Mucosa of descending colon (tissue), 3 donors: ENCODE measurements around the gene CLCF1. TPM values are rescaled to one million over a fixed set of nuclear protein-coding genes. Genes with fewer than 3 reads are reported as not detected.

Source experiments
- ATAC-seq: fragments of 200-7000 bp; cut with Tn5 transposase; one replicate; pipeline ENCODE4 v1.9.1; 2020; ENCODE audit warnings: mild to moderate bottlenecking, moderate library complexity
- DNase-seq, 3 donors: peaks; one replicate each; pipeline ENCODE4 v3.0.0-alpha.2; 2020
- H3K36me3 ChIP-seq: fragments of 200-600 bp; one replicate; pipeline ENCODE4 v1.8.0; 2021; ENCODE audit warnings: low read depth, mild to moderate bottlenecking
- H3K4me1 ChIP-seq: fragments of 200-600 bp; one replicate; pipeline ENCODE4 v1.8.0; 2021; ENCODE audit warnings: low read depth, mild to moderate bottlenecking
- H3K4me3 ChIP-seq: fragments of 200-600 bp; one replicate; pipeline ENCODE4 v1.8.0; 2021; ENCODE audit warnings: mild to moderate bottlenecking
- H3K9me3 ChIP-seq: fragments of 200-600 bp; one replicate; pipeline ENCODE4 v1.8.0; 2021; ENCODE audit warnings: mild to moderate bottlenecking
- CTCF ChIP-seq: fragments of 200-600 bp; IDR thresholded peaks from one replicate; pipeline ENCODE4 v1.8.0; 2022; ENCODE audit warnings: antibody characterized with exemption, mild to moderate bottlenecking
- intact Hi-C, 2 donors: fragments of 100-400 bp; cut with DNase I in 1 of 2; cut with micrococcal nuclease in 1 of 2; formaldehyde crosslinking; loops; one replicate each; pipeline versions ENCODE4 v1.11.0 to v1.11.1; 2022; cut with DNase I, micrococcal nuclease
- total RNA-seq, 3 donors: library from RNA; stranded (reverse); fragmentation: NEBNext Ultra II Directional in 2 of 3; extraction: Animal tissue kit (Norgen Biotek cat#: 25700) in 2 of 3; gene quantifications; one replicate each; pipeline versions ENCODE4 v1.2.1 to v1.2.4, GENCODE V29; 2021 to 2023
- donor health status: DM: no; HTN: no; CAD: no; lungs with moderate emphysema.
- donor health status: DM: no; HTN: no; CAD: no.
- donor health status: DM: no; HTN: yes; CAD: no.

CLCF1 gene
- total RNA-seq, 3 donors from 2014 or later: 2.2 to 3.0 (median 2.7) TPM

GRCh38 chr11:67413266-67413849 is 40.0 kb upstream of the CLCF1 start:
- DNase-seq: no peak
- H3K9me3 ChIP-seq: no peaks in the 10 kb centered on the region
- no peak for TF ChIP-seq CTCF
- peaks cover 22% of the 10 kb centered on the region for H3K4me1 ChIP-seq
- H3K36me3 ChIP-seq: no peaks in the 10 kb centered on the region
- ATAC-seq: no peak
- intact Hi-C loops: no loop called here
- H3K4me3 ChIP-seq: no peak overlapping the region

- Histone ChIP-seq H3K36me3 (no peaks in the 10 kb centered on the region), H3K4me3 (no peak overlapping the region), H3K4me1 (peaks cover 22% of the 10 kb centered on the region), H3K9me3 (no peaks in the 10 kb centered on the region)
- no peak for TF ChIP-seq CTCF
- DNase-seq (peak in 1 of 3 donors; percentile 46), ATAC-seq (no peak)
- intact Hi-C loops: no loop called here
These were observed 39.2 kb upstream of the CLCF1 start for GRCh38 chr11:67412495-67413179.

GRCh38 chr11:67411785-67412152 is 38.4 kb upstream of the CLCF1 start:
- Histone ChIP-seq H3K4me1 (peaks cover 21% of the 10 kb centered on the region), H3K9me3 (no peaks in the 10 kb centered on the region), H3K36me3 (no peaks in the 10 kb centered on the region), H3K4me3 (no peak overlapping the region)
- ATAC-seq: no peak
- TF ChIP-seq CTCF: no peak
- DNase-seq: no peak
- intact Hi-C loops: no loop called here

GRCh38 chr11:67410984-67411784 is 37.8 kb upstream of the CLCF1 start:
- Histone ChIP-seq H3K4me1 (peaks cover 15% of the 10 kb centered on the region), H3K9me3 (no peaks in the 10 kb centered on the region), H3K36me3 (no peaks in the 10 kb centered on the region), H3K4me3 (no peak overlapping the region)
- no peak for TF ChIP-seq CTCF
- ATAC-seq: no peak
- intact Hi-C loops: no loop called here
- DNase-seq: no peak

- peaks cover 10% of the 10 kb centered on the region for H3K4me1 ChIP-seq
- no peaks in the 10 kb centered on the region for H3K36me3 ChIP-seq
- no peak overlapping the region for H3K4me3 ChIP-seq
- no peaks in the 10 kb centered on the region for H3K9me3 ChIP-seq
- ATAC-seq (no peak), DNase-seq (peak in 1 of 3 donors; percentile 54)
- intact Hi-C loops: no loop called here
- TF ChIP-seq CTCF: no peak
These were observed 37.0 kb upstream of the CLCF1 start for GRCh38 chr11:67410369-67410831.
